ENCODE results near the gene GCN1.
"Not testable (repeated sequence)": the region's sequence is repeated elsewhere in the genome, so short reads cannot be mapped to it uniquely, and the experiment has no call there.

GRCh38 chr12:120193286-120193685, 1.2 kb downstream of the GCN1 start:
- TF ChIP-seq POLR2AphosphoS5, POLR2A, TAF1, SPI1 (IDR thresholded peaks at IDR 0.05; ENCODE audit: low read depth, low read length): not testable (repeated sequence)
